Activated gamma-delta T cell treated with Interleukin-2 at 50 U/mL for 16 hours (primary cell): ENCODE results near the gene LDB2.

Source experiments
- DNase-seq: peaks from one replicate; pipeline ENCODE4 v3.0.0-alpha.2; 2020

LDB2 gene

DNA sequence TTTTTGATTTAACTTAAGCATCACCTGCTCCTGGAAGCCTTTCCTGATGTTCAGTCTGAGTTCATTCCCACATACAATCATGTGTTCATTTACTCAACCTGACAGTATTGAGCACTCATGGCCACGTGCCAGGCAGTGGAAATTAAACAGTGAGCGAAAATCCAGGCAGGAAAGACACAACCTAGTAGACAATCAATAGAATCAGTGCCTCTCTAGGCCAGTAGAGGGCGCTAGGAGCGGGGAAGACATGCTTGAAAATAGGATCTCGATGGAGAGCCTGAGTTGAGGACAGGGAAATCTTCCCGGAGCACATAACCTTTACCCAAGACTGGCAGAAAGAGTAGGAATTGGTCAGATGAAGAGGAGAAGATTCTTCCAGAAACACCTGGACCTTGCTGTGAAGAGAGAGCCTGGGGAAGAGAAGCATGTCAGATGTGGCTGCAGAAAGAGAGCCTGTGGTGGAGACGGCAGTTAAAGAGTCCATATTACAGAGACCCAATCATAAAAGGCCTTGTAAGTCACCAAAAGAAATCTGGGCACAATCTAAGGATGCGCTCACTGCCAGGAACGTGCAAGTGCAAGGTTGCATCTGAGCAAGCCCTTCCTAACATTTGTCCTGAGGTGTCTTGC lies 103.5 kb downstream of the LDB2 start:
- DNase-seq: peak; percentile 28

DNA sequence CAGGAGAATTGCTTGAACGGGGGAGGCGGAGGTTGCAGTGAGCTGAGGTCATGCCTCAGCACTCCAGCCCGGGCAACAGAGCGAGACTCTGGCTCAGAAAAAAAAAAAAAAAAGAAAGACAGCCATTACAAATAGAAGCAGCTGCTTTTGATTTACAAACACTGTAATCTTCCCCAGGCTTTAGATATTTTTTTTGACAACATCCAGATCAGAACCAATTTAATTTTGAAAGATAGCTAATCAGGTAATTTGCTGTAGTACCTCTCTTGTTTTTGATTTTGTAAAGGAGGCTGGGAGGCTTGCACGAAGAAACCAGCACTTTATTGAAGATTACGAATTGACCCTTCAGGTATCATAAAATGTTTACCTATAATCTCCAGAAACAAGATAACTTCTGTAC lies 107.0 kb downstream of the LDB2 start:
- DNase-seq: no peak

DNA sequence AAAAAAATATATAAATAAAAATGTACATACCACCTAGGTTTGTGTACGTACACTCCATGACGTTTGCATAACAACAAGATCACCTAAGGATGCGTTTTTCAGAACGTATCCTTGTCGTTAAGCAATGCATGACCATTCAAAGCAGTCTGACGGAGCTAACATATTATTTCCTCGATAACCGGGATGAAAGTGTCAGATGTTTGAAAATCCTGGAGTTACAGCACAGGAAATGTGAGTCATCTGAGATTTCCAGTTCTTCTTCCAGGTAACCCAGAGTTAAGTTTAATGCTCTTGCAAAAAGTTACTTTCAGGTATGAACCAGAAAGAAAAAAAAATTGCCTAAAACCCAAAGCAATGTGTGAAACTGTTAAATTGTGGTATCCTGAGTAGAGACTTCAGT lies 107.9 kb downstream of the LDB2 start:
- no peak for DNase-seq

DNA sequence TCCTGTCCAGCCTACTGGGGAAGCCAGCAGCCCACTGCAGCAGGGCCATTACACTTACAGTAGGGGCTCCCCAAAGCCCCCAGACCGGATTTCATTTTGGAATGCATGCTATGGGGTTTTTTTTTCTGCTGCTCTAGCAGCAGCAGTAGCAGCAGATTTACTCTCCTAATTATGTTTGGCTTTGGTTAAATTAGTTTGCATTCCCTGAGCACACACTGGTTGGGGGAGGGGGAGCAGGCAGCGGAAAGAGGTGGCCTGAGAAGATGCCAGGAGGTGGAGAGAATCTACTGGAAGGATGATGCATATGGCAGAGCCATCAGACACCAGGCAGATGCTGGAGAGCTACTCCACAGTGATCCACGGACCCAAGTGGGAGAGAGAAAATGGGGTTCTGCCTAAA lies 109.6 kb downstream of the LDB2 start:
- DNase-seq: no peak

DNA sequence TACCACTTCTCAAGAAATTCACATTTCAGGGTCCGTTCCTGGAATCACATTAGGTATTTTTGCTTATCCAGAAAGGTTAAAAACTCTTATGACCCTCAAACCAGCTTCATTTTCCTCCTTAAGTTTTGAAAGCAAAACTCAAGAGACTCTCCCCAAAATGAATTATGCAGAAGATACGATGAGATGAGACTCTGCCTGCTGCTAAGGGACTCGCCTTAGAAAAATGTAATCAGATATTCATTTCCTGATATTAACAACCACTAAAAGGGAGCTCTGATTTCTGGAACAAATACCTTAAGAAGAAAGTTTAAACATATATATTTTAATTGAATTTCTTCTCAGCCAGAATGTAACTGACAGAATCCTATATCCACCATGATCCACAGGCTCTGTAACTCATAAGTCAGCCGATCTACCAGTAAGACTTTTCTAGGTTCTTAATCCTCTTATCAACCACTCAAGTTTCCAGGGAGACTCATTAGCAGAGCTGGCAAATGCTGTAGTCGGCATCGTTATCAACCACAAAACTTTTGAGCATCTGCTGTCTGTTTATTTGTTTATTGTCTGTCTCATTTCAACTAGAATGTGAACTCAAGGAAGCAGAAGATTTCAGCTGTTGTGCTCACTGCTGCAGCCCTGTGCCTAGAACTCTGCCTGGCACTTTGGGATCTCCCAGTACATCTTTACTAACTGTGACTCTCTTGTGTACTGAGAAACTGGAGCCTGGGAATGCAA lies 112.5 kb downstream of the LDB2 start:
- no peak for DNase-seq

DNA sequence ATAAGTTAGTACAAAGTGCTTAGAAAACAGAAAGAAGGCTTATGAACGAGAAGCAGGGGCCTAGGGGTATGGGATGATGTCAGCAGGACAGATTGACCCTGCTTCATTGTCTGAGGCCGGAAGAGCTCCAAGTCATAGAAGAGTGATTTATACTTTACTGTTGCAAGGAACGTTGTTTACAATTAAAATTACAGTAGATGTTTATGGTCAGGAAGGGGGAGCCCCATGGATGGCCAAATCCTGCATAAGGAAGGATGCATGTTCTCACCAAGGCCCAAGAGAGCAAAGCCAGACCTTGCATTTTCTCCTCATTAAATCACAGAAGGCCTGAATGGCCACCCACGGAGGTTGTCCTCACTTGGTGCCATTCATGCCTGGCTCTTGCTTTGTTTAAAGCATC lies 115.3 kb downstream of the LDB2 start:
- no peak for DNase-seq

DNA sequence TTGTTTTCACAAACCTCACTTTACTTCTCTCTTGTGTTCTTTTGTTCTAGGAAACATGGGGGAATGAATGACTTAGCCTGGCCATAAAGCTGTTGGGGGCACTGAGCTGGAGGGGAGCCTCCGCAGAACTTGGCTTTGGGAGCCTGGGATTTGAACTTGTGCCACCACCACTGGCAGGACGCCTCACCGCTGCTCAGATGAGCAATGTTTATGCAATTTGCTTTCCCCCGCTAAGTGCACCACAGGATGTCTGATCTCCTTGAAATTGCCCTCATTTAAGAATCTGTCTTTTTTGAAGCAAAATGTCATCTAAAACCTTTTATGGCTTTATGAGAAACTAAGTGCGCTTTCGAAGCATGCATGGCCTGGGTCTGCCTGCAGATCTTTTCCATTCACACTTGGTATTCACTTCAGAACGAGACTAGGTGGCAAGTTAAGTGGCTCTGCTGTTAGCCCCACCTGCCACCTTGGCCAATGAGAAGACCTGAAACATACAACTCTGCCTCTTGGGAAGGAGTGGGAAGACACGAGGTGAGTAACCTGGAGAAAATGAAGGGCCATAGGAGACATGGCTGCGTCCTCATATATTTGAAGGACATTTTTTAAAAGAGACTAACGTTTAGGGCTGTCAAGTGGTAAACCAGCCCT lies 119.3 kb downstream of the LDB2 start:
- DNase-seq: no peak

DNA sequence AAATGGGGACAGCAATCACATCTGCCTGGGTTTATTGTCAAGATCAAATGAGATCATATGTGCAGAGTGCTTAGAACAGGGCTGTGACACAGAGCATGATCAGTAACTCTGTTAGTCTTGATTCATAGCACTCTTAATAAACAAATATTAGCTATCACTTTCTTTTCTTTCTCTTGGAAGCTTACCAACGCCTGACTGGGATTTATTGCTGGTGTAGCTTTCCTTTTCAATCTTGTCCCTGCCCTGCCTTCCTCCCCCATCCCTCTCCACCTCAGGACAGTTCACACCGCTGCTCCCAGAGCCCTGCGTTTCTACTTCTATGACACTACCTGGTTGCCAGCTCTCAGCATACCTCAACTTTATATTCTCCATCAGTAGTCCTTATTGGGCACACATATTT lies 120.7 kb downstream of the LDB2 start:
- no peak for DNase-seq

DNA sequence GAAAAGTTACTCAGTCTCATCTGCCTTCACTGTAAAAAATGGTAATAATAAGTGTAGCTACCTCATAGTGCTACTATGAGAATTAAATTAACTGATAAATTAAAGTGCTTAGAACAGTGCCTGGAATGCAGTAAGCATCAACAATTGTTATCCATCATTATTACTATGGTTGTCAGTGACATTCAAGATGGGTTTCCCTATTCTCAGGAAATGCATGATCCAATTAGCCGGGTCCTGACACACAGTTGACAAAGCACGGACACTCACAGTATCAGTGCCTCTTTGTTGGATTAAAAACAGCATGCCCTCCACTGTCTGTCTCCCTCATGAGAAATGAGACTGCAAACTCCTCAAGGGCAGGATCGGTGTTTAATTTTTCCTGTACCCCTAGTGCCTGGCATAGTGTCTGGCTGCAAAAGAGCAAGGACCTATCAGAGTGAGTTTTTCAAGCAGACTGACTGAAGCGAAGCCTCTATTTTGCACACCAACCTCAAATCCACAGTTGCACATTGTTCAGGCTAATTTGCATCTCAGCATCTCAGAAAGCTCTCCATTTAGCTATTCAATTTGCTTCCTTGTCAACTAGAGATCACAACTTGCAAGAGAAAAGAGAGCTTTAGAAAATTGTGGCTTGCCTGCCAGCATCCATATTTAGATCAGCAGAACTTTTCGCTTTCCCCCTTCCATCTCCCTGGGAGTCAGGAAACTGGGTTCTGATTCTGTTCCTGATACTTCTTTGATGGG lies 122.9 kb downstream of the LDB2 start:
- DNase-seq: no peak

DNA sequence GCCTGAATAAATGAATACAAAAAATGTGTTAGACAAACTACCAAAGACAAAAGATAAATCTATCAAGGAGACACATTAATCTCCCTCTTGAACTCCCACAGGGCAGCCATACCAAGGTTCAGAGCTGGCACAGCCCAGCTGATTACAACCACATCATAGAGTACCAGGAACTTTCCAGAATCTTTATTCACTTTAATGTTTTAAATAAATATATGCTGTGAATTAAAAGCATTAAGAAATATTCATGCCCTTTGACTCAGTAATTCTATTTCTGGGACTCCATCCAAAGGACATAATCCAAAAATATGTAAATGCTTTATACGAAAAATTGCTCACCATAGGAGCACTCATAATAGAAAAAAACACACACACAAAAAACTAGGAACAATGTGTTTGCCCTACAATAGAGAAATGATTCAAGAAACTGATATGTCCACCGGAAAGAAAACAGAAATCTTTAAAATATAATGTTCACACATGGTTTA lies 126.0 kb downstream of the LDB2 start:
- DNase-seq: no peak

DNA sequence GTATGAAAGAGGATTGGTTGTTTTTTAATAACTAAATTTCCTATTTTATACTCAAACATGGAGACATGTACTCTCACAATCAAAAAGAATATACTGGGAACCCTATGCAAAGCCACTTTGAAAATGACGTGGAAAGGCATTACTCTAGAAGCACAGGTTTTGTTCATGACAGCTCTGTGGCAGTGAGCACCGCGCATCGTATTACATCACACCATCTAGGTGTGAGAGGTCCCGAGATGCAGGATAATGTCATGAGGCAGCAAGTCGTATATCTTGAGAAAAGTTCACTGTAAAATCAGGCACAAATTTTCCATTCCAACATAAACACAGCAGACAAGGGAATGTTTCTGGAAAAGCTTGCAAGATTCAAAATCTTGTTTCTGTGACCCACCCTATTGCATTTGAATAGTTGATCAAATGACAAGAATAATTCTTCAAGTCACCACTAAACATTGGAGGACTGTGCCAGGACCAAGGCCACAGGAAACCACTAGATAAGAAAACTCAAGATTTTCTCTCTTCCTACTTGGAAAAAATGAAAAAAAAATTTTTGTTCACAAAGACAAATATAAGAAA lies 127.6 kb downstream of the LDB2 start:
- no peak for DNase-seq

DNA sequence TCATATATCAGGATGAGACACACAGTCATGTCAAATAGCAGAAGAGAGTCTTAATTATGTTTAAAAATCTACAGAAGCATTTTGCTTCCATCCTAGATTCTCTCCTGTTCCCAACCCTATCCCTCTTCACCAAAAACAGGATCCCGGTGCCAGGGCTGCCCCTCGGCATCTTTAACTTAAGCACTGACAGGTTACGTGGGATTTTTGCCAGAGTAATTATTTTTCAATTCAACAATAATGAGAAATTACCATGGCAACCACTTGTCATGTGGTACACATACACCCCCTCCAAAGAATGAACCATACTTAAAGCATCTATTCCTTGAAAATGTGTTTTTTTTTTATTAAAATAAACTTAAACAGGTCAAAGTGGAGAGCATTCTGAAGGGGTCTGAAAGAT lies 130.6 kb downstream of the LDB2 start:
- no peak for DNase-seq

DNA sequence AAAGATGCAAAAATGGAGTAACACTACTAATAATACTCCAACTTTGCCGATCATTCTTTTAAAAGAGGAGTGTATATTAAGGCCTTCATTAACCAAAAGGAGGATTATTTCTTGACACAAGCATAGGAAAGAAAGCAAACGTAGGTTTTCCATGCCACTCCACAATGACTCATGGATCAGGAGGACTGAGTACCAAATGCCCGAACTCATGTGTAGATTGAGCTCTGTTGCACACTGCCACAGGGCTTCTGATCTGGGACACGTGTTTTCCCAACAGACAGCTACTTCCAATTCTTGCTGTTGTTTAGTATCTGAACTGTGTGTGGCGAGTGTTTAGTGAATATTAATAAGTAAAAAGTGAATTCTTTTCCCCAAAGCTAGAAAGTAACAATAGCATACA lies 131.2 kb downstream of the LDB2 start:
- DNase-seq: no peak

DNA sequence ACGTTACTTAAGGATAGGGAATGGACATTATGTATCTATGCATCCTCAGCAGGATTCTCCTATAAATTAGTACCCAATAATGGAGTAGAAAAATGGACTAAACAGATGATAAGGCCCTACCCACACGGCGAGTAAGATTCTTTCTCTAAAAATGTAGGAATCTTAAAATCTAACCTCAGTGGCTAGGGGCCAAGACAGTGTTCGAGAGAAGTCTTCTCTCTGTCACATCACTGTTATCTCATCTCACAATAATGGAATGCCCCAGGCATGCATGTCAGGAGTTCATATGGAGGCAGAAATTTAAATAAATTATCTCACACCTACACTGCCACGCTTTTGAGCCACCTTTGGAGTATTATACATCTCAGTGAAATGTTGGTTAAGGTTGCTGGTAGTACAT lies 132.9 kb downstream of the LDB2 start:
- DNase-seq: no peak

DNA sequence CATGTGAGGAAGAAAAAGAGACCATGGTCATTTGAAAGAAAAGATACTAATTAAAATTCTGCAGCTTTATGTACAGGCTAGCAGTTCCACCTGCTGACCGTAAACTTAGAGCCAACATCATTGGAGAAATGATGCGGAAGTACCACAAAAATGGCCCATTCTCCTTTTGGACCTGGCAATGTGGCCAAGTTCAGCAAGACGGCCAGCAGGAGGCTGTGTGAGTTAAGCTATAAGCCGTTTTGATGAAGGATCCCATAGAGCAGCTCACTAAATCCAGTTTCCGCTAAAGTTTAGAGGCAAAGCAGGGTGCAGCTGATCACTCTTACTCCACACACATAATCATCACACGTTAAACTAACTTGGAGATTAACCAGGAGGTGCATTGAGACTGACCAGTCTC lies 133.8 kb downstream of the LDB2 start:
- DNase-seq: no peak

DNA sequence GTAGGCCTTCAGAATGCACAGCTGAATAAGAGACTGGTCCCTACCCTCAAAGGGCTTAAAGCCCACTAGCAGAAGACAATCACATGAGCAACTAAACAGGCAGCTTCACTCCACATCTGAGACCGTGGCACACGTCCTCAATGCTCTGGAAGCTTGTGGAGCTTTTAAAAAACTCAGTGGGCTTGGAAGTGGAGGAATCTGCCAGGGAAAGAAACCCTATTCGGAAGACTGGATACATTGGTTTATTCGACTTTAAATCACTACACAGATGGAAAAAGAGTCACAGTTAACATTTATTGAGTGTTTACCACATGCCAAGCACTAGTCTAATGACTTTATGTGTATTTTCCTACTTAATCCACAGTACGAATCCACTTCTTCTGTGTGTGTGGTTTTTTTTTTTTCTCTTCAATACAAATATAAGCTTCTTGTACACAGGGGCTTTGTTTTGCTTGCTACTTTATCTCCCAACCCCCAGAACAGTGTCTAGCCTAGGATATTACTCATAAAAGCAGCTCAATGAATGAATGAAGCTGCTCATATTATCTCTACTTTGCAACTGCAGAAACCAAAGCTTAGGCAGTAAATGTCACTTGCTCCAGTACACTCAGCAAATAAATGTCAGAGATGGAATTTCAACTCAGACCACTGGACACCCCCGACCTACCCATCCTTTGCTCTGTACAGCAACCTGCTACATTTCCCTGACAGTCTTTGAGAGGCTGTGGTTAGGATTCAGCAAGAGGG lies 137.7 kb downstream of the LDB2 start:
- no peak for DNase-seq

DNA sequence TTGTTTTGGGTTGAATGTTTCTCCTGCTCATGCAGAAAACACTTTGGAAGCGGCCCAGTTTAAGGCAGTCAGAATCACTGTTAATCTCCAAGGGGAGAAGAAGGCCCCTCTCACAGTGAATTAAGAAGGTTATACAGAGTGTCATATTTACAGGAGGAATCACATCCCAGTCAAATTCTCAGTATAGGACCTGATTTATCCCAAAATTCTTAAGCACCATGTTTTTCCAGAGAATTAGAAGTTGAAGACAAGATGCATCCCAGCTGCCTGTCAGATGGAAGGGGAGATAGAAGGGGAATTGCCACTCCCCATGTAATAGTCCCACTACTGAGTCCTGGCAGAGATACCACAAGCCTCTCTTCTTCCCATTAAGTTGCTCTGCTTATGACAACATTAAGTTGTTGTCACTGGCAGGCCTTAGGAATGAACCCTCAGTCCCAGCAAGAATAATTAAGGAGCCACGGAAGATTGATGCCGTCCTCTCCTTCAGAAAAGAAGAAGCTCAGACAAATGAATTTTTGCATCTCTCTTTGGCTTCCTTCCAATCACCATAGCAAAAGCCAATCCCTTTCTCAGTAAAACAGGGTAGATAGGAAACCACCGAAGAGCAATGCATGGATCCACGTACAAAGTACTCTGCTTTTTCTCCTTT lies 138.4 kb downstream of the LDB2 start:
- DNase-seq: no peak

DNA sequence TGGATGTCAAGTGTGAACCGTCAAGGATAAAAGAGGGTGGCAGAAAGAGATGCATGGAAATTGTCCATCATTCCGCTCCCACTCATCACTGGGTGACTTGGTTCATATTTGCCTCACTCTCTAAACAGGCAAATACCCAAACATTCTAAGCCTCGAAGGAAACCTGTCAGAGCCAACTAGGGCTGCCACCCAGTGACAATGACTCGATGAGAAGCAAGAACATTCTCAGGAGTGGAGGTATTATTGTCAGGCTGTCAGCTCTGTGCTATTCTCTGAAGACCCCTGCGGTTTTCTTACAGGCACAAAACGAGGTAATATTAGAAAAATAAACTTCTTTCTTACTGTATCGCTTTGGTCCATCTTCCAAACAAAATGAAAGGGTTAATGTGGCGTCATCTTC lies 139.6 kb downstream of the LDB2 start:
- DNase-seq: no peak

DNA sequence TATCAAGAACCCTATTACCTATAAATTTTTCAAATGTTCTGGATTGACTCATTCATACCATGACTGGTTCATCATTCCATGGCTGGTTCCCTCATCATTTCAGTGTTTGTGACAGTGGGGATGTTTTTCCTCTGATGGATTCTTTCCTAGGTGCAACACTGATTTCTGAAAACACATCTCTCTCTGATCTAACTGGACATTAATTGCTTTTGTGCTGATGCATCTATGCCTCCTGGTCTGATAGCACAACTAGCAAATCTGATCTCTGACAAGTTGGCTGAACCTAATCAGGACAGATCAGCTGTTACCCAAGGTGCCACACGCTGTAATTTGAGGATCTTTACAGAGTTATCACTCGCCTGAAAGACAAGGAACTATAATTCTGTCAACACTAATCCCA lies 140.2 kb downstream of the LDB2 start:
- DNase-seq: no peak

DNA sequence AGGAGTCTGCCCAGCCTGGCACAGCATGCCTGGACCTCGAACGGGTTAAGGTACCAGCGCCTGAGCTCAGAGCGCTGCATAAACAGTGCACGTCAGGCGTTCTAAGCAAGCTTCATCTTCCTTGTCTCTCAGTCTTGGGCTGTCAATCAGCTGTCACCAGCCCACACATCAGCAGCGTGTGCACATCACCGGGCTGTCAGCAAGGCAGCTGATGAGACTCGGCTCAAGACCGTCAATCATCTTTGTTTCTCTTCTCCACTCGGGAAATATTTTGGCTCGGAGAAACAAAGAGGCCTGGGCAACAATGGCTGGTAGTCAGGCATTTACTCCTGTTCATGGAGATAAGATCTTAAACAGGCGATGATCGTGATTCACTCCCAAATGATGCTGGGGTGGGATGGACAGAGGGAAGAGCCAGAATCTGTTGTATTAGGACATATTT lies 141.3 kb downstream of the LDB2 start:
- DNase-seq: no peak

DNA sequence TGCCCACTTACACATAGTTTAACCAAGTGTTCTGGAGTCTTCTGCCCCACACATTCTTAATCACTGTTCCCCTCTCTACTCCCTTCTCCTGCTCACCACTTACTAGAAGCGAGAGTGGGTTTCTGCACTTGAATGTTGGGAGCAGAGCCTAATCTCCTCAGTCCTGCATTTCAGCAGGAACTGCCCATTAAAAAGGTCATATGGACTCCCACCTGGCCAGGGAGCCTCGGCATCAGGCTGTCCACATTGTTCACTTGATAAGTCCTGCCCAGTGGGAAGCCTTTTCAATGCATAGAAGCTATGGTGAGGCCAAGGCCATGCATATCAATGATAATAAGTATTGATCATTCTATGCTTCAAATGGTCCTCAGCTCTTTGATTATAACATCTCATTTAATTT lies 144.3 kb downstream of the LDB2 start:
- no peak for DNase-seq

DNA sequence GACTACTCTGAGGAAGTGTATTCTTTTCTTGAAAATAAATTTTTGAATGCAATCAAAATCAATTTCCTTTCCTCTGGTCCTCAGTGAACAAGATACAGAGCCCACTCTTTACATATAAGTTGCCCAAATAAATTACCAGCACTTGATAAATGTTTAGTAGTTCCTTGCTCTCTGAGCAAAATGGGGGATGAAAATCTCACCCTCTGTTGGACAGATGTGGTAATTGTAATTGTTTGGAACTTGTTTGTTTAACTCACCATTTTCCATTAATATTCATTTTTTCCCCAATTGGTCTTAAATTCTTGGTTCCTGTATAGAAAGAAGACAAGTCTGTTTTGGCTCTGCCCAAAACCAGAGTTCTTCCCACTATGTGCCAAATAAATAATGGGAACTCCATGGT lies 146.3 kb downstream of the LDB2 start:
- no peak for DNase-seq
